BLaER1 (cell line): ENCODE results near the gene NRG3.

Source experiments
- H3K27ac ChIP-seq: shearing (Covaris generic); formaldehyde crosslinking; 2 replicates; pipeline ENCODE4 v1.8.1; 2022
- H3K27me3 ChIP-seq: shearing (Covaris generic); formaldehyde crosslinking; 2 replicates; pipeline ENCODE4 v1.8.1; 2022
- H3K36me3 ChIP-seq: shearing (Covaris generic); formaldehyde crosslinking; 2 replicates; pipeline ENCODE4 v1.8.1; 2022
- H3K4me1 ChIP-seq: shearing (Covaris generic); formaldehyde crosslinking; 2 replicates; pipeline ENCODE4 v1.8.1; 2022
- H3K4me2 ChIP-seq: shearing (Covaris generic); formaldehyde crosslinking; 2 replicates; pipeline ENCODE4 v1.8.1; 2022
- H3K4me3 ChIP-seq: shearing (Covaris generic); formaldehyde crosslinking; 2 replicates; pipeline ENCODE4 v1.8.1; 2022
- H3K9ac ChIP-seq: shearing (Covaris generic); formaldehyde crosslinking; 2 replicates; pipeline ENCODE4 v1.8.1; 2022
- H3K9me3 ChIP-seq: shearing (Covaris generic); formaldehyde crosslinking; 2 replicates; pipeline ENCODE4 v1.8.1; 2022
- H4K20me1 ChIP-seq: shearing (Covaris generic); formaldehyde crosslinking; 2 replicates; pipeline ENCODE4 v1.8.1; 2022
- Cebpa-rat ChIP-seq: shearing (Covaris generic); IDR thresholded peaks from 2 replicates; pipeline ENCODE4 v1.8.1; 2022

The NRG3 gene

DNA sequence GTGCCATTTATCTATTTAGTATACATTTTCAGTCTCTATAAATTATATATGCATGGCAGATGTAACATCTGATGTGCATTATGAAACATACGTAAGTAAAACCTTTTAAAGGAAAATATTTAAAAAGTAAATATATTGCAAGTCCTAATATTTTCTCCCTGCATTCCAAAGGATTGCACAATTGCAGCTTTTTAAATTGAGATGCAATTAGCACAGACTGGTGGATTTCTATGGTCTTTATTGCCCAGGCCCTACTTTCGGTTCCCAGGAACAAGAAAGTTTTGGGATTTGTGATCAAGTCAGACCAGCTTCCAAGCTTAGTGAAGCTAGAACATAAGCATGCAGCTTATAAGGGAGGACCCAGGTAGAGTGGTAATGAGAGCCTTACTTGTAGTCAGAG, 337.8 kb downstream of the NRG3 start:
- H3K36me3 ChIP-seq, result no peaks in the 10 kb centered on the region; the same call in 1 of the 2 replicates
- H3K27ac ChIP-seq, result no peak overlapping the region
- H3K4me2 ChIP-seq, result no peak overlapping the region
- H4K20me1 ChIP-seq, result peaks cover 15% of the 10 kb centered on the region; the same call in 1 of the 2 replicates
- no peak overlapping the region for H3K4me3 ChIP-seq
- H3K9ac ChIP-seq, result no peak overlapping the region
- H3K4me1 ChIP-seq, result peaks cover 25% of the 10 kb centered on the region
- no peaks in the 10 kb centered on the region for H3K27me3 ChIP-seq
- no peaks in the 10 kb centered on the region for H3K9me3 ChIP-seq
- TF ChIP-seq Cebpa-rat, result no peak

DNA sequence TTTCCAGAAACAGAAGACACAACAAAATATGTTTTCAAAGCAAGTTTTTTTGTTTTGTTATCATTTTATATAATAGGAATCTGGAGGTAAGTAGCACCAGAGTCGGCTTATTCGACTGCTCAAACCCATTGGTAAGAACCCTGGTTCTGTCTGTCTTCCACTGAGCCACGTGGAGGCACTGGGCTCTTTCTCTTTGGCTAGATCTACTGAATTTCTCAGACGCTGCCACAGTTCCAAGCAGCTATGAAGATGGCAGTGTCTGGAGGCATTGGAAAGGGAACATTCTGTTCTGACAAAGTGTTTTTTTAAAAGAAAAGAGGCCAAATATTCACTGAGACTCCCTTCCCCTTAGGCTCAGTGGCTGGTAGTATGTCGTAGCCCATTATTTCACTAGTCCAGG, 338.8 kb downstream of the NRG3 start:
- no peak overlapping the region for H3K4me3 ChIP-seq
- H4K20me1 ChIP-seq, result peaks cover 15% of the 10 kb centered on the region; the same call in 1 of the 2 replicates
- peaks cover 25% of the 10 kb centered on the region for H3K4me1 ChIP-seq
- H3K27ac ChIP-seq, result no peak overlapping the region
- no peaks in the 10 kb centered on the region for H3K9me3 ChIP-seq
- H3K27me3 ChIP-seq, result no peaks in the 10 kb centered on the region
- H3K9ac ChIP-seq, result no peak overlapping the region
- TF ChIP-seq Cebpa-rat, result no peak
- no peak overlapping the region for H3K4me2 ChIP-seq
- H3K36me3 ChIP-seq, result no peaks in the 10 kb centered on the region; the same call in 1 of the 2 replicates

DNA sequence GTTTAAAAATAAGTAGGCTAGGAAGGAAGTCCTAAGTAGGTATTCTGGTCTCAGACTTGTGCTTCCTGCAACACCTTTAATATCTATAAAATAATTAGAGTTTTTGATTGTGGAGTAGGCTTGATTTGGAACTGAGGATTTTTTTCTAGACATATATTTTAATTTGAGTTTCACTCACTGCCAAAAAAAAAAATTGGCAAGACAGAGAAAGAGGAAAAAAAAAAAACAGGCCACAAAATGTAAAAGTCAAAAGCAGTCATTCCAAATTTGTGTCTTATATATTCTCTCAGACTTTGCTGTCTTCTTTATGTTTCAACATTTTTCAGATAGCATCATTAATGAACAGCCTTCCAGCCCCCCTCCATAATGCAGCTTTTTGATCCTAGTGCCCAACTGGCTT, 346.1 kb downstream of the NRG3 start:
- Histone ChIP-seq H3K9me3 (no peaks in the 10 kb centered on the region), H3K4me1 (peaks cover 14% of the 10 kb centered on the region; the same call in 1 of the 2 replicates), H3K4me3 (no peak overlapping the region), H4K20me1 (no peaks in the 10 kb centered on the region; the same call in 1 of the 2 replicates), H3K9ac (no peak overlapping the region), H3K4me2 (no peak overlapping the region), H3K27me3 (no peaks in the 10 kb centered on the region), H3K27ac (no peak overlapping the region), H3K36me3 (peaks cover 5% of the 10 kb centered on the region)
- TF ChIP-seq Cebpa-rat, result no peak

DNA sequence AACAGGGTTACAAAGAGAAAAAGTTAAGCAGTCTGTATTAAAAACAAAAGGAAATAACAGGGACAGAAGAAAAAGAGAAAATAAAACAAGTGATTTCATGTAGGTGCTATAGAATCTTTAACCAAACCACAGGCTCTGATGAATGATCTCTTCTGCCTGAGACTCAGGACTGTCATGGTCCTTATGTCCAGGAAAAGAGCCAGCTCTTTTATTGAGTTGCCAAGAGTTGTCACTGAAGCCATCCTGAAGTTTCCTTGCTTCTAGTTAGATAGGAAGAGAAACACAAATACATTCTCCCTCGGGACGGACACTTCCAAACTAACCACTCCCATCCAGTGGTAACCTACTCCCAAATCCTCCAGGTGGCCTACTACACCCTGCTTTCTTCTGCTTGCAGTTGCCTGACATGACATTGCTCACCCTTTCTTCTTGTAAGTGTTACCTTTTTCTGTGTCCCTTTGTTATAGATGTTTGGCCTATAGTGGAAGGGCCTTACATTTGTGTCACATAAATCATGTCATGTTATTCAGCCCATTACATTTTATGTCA, 346.7 kb downstream of the NRG3 start:
- Histone ChIP-seq H3K4me1 (peaks cover 14% of the 10 kb centered on the region; the same call in 1 of the 2 replicates), H3K27ac (no peak overlapping the region), H3K9me3 (no peaks in the 10 kb centered on the region), H4K20me1 (no peaks in the 10 kb centered on the region; the same call in 1 of the 2 replicates), H3K4me3 (no peak overlapping the region), H3K27me3 (no peaks in the 10 kb centered on the region), H3K4me2 (no peak overlapping the region), H3K9ac (no peak overlapping the region), H3K36me3 (peaks cover 5% of the 10 kb centered on the region; the same call in 1 of the 2 replicates)
- no peak for TF ChIP-seq Cebpa-rat

DNA sequence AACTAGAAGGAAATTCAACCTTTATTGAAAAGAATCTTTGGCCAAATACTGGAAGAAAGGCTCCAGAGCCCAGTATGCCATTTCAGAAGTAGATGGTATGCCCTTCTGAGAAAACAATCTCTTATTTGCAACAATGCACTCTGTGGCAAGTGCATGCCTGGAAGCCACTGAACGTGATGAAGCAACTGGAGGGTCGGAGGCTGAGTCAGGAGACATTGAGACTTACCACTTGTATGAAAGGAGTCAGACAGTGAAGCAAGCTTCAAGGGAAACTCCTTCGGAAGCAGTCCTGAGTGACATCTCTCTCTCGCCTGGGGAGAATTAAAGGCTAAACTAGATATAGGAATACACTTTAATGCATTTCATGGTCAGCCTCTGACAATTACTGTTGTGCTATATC, 353.7 kb downstream of the NRG3 start:
- no peak for TF ChIP-seq Cebpa-rat
- H4K20me1 ChIP-seq, result no peaks in the 10 kb centered on the region
- H3K4me2 ChIP-seq, result no peak overlapping the region
- peaks cover 27% of the 10 kb centered on the region for H3K9me3 ChIP-seq
- no peak overlapping the region for H3K27ac ChIP-seq
- peaks cover 14% of the 10 kb centered on the region; the same call in 1 of the 2 replicates for H3K36me3 ChIP-seq
- H3K4me3 ChIP-seq, result no peak overlapping the region
- no peaks in the 10 kb centered on the region for H3K27me3 ChIP-seq
- no peaks in the 10 kb centered on the region for H3K4me1 ChIP-seq
- H3K9ac ChIP-seq, result no peak overlapping the region

DNA sequence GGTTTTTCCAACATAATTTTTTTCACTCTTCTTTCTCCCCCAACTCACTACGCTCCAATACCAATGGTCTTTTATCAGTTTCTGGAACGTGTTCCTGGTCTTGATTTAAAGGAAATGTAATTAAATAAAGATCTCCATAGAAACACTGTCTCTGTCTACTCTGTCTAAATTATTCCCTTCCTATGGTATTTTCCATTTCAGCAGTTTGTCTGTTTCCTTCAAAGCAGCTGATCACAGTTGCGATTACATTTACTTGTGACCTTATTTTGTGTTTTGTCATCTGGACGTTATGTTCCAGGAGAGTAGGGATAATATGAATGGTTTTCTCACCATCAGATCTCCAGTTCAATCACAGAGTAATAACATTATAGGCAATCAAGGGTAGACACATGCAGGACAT, 359.2 kb downstream of the NRG3 start:
- Histone ChIP-seq H3K36me3 (peaks cover 12% of the 10 kb centered on the region; the same call in 1 of the 2 replicates), H3K9ac (no peak overlapping the region), H3K4me3 (no peak overlapping the region), H3K27ac (no peak overlapping the region), H4K20me1 (no peaks in the 10 kb centered on the region), H3K4me2 (no peak overlapping the region), H3K4me1 (no peaks in the 10 kb centered on the region), H3K9me3 (peaks cover 16% of the 10 kb centered on the region), H3K27me3 (no peaks in the 10 kb centered on the region)
- no peak for TF ChIP-seq Cebpa-rat

DNA sequence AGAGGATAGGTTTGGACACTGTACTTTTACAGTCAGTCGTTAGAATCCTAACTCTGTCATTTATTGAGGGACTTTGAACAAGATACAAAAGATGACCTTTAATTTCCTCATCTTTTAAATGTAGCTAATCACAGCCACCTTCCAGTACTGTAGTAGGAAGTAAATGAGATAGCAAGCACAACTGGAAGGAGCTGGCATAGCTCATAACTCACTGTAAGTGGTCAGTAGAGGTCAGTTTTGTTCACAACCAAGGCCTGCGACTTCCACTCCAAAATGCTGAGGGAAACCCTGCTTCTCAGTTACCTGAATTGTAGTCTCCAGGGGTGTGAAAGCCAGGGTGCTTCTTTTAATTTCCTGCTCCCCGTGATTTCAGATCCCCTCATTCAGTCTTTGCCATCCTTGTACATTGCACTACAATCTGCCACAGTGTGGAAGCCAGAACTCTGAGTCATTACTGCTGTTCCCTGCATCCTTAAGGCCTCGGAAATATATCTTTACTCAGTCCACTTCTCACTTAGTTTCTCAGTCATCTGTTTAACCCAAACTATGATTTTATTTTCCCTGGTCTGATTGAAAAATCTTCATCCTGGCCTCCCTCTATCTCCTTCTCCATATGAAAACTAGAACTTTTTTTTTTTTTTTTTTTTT, 361.2 kb downstream of the NRG3 start:
- no peak overlapping the region for H3K9ac ChIP-seq
- no peak overlapping the region for H3K4me2 ChIP-seq
- H3K4me1 ChIP-seq, result no peaks in the 10 kb centered on the region
- H3K4me3 ChIP-seq, result no peak overlapping the region
- H3K9me3 ChIP-seq, result peaks cover 10% of the 10 kb centered on the region; the same call in 1 of the 2 replicates
- H4K20me1 ChIP-seq, result no peaks in the 10 kb centered on the region
- no peak for TF ChIP-seq Cebpa-rat
- no peaks in the 10 kb centered on the region for H3K27me3 ChIP-seq
- H3K36me3 ChIP-seq, result peaks cover 12% of the 10 kb centered on the region; the same call in 1 of the 2 replicates
- H3K27ac ChIP-seq, result no peak overlapping the region

DNA sequence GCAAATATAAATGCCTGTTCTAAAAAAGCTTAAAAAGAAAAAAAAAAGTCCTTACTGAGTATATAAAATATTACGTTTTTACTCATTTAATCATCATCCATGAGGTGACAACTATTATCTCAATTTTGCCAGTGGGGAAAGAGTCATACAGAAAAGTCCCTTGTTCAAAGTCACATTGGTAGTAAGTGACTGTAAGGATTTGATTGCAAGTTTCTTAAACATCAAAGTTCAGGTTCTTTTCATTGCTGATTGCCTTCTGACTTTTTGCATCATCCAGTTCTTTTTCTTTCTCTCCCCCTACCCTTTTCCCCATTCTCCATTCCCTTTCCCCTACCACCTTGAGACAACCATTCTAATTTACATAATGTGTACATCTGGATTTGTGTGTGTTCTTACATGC, 363.3 kb downstream of the NRG3 start:
- H3K9me3 ChIP-seq, result no peaks in the 10 kb centered on the region
- no peaks in the 10 kb centered on the region for H3K27me3 ChIP-seq
- no peak overlapping the region for H3K9ac ChIP-seq
- no peak overlapping the region for H3K4me2 ChIP-seq
- H3K36me3 ChIP-seq, result peaks cover 9% of the 10 kb centered on the region
- H3K4me3 ChIP-seq, result no peak overlapping the region
- no peaks in the 10 kb centered on the region for H4K20me1 ChIP-seq
- H3K4me1 ChIP-seq, result no peaks in the 10 kb centered on the region
- TF ChIP-seq Cebpa-rat, result no peak
- no peak overlapping the region for H3K27ac ChIP-seq

DNA sequence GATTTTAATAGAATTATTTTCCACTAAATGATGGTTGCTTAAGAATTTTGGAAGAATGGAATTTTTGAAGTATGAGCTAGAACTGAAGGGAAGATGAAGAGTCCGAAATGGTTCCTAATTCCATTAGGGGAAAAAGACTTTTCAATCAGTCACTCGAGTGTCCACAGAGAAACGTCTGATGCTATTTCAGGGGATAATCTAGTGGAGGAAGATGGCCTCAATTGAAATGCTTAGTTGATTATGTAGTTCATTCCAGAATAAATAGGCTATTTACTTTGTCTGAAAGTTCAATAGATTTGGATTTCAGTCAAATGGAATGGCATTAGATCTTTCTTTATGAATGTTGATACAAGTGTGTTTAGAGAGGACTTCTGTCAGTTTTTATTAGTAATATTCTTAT, 365.4 kb downstream of the NRG3 start:
- H3K27ac ChIP-seq, result no peak overlapping the region
- H3K4me3 ChIP-seq, result no peak overlapping the region
- TF ChIP-seq Cebpa-rat, result no peak
- H4K20me1 ChIP-seq, result no peaks in the 10 kb centered on the region
- H3K4me1 ChIP-seq, result no peaks in the 10 kb centered on the region
- peaks cover 10% of the 10 kb centered on the region for H3K36me3 ChIP-seq
- H3K9ac ChIP-seq, result no peak overlapping the region
- no peaks in the 10 kb centered on the region for H3K9me3 ChIP-seq
- no peak overlapping the region for H3K4me2 ChIP-seq
- H3K27me3 ChIP-seq, result no peaks in the 10 kb centered on the region

DNA sequence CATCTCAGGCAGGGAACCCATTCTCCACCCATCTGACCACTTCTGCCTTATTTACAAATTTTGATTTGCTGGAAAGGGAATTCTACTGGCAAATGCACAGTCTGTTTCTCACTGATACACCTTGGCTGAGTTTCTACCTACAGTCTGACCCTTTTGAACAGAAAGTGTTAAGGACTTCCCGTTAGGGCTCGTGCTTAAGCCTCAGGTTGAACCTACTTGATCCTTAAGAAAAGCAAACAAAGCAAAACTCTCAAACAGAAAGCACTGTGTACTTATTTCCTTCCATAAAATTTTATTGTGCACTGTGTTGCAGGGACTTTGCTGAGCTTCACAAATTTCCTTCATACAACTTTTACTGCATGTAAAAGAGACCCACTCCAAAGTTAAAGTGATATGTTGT, 367.8 kb downstream of the NRG3 start:
- H3K4me2 ChIP-seq, result no peak overlapping the region
- TF ChIP-seq Cebpa-rat, result no peak

More for the DNA sequence above, 367.8 kb downstream of the NRG3 start:
- Histone ChIP-seq H3K4me3 (no peak overlapping the region), H3K27me3 (no peaks in the 10 kb centered on the region), H3K36me3 (peaks cover 10% of the 10 kb centered on the region), H3K27ac (no peak overlapping the region), H3K9ac (no peak overlapping the region), H3K4me1 (no peaks in the 10 kb centered on the region), H3K9me3 (no peaks in the 10 kb centered on the region), H4K20me1 (no peaks in the 10 kb centered on the region)
